GM21619 (cell line): Measurements from ENCODE around the gene WFDC13.
"Not testable (repeated sequence)": the region's sequence is repeated elsewhere in the genome, so short reads cannot be mapped to it uniquely, and the experiment has no call there.

Experiments used
- ATAC-seq: cut with Tn5 transposase; IDR thresholded peaks from one replicate; pipeline ENCODE4 v1.9.1; 2021; ENCODE audit not compliant: unreplicated experiment

Gene WFDC13, protein sequence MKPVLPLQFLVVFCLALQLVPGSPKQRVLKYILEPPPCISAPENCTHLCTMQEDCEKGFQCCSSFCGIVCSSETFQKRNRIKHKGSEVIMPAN

GRCh38 chr20:45701873-45702272 is at the start of gene WFDC13:
TSS of gene WFDC13 (plus strand) at chr20:45702038. CDS start at chr20:45702124, 86 bp downstream.
- no peak for ATAC-seq

DNA sequence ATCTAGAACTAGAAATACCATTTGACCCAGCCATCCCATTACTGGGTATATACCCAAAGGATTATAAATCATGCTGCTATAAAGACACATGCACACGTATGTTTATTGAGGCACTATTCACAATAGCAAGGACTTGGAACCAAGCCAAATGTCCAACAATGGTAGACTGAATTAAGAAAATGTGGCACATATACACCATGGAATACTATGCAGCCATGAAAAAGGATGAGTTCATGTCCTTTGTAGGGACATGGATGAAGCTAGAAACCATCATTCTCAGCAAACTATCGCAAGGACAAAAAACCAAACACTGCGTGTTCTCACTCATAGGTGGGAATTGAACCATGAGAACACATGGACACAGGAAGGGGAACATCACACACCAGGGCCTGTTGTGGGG is 44.8 kb upstream of the WFDC13 start:
- not testable (repeated sequence) for ATAC-seq

DNA sequence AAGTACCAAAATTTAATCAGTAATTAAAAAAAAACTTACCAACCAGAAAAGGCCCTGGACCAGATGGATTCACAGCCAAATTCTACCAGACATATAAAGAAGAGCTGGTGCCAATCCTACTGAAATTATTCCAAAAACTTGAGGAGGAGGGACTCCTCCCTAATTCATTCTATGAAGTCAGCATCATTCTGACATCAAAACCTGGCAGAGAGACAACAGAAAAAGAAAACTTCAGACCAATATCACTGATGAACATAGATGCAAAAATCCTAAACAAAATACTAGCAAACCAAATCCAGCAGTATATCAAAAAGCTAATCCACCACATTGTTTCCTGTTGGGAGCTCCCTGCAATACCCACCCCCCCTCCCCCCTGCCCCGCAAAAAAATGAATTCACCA is 31.7 kb upstream of the WFDC13 start, which contains the start of gene WFDC11:
WFDC11 (minus strand) TSS at position 101 of the 400 bp plus-strand sequence. CDS start 19,639 bp downstream, outside the sequence.
- ATAC-seq, result no peak

DNA sequence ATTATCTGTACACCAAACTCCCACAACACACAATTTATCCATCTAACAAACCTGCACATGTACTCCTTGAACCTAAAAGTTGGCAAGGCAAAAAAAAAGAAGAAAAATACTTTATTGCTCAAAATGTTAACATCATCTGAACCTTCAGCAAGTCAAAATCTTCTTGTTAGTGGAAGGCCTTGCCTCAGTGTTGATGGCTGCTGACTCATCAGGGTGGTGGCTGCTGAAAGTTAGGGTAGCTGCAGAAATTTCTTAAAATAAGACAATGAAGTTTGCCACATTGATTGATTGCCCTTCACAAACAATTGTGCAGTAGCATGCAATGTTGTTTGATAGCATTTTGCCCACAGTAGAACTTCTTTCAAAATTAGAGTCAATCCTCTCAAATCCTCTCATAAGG is 29.1 kb upstream of the WFDC13 start:
- ATAC-seq, result no peak

GRCh38 chr20:45679650-45680049 is 22.2 kb upstream of the WFDC13 start:
- no peak for ATAC-seq

GRCh38 chr20:45685896-45686295 is 15.9 kb upstream of the WFDC13 start:
- ATAC-seq, result no peak

GRCh38 chr20:45693346-45693745 is 8.5 kb upstream of the WFDC13 start:
- ATAC-seq, result not testable (repeated sequence)

- ATAC-seq, result no peak
Observed at GRCh38 chr20:45695496-45695895, 6.3 kb upstream of the WFDC13 start.

GRCh38 chr20:45701104-45701503 is 734 bp upstream of the WFDC13 start:
- ATAC-seq, result no peak

DNA sequence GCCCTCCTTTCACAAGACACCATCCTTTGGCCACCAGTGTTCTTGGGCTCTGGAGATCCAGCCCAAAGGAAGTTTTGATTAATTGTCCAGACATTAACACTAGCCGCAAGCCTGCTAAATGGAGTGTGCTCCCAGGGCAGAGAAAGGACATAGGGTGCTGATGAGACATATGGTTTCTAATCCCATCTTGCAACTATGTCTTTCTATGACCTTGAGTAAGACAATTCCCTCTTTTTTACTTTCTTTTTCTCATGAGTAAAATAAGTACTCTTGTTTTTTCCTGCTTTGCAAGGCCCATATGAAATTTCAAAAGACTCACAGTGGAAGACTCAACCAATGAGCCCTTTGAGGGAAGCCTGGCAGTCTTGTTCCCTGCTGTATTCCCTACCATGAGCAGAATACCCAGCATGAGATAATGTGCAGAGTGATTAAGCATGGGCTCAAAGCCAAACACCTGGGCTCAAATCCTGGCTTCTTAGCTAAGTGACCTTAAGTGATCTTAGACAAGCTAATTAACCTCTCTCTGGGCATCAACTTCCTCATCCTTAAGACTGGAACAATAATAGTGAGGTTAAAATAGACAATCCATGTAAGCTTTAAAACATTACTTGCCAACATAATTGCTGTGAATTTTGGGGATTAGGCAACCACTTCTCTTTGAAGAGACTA is 3.3 kb downstream of the WFDC13 start, which contains the start of gene WFDC10B:
WFDC10B (minus strand) TSS at position 51 of the 669 bp plus-strand sequence. CDS start 19,027 bp downstream, outside the sequence.
- no peak for ATAC-seq

DNA sequence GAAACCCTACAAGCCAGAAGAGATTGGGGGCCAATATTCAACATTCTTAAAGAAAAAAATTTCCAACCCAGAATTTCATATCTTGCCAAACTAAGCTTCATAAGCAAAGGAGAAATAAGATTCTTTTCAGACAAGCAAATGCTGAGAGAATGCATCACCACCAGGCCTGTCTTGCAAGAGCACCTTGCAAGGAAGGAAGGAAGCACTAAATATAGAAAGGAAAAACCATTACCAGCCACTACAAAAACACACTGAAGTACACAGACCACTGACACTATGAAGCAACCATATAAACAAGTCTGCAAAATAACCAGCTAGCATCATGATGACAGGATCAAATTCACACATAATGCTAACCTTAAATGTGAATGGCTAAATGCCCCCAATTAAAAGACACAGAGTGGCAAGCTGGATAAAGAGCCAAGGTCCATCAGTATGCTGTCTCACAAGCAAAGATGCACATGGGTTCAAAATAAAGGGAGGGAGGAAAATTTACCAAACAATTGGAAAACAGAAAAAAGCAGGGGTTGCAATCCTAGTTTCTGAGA is 14.4 kb downstream of the WFDC13 start:
- ATAC-seq, result not testable (repeated sequence)

- no peak for ATAC-seq
Observed at GRCh38 chr20:45722047-45722446, 20.2 kb downstream of the WFDC13 start, which contains the start of gene SPINT4. TSS of gene SPINT4 (plus strand) at chr20:45722347. CDS start at chr20:45722368, 21 bp downstream.

- no peak for ATAC-seq
Observed at GRCh38 chr20:45725134-45725533, 23.3 kb downstream of the WFDC13 start.

GRCh38 chr20:45727044-45727443 is 25.2 kb downstream of the WFDC13 start:
- ATAC-seq, result no peak

DNA sequence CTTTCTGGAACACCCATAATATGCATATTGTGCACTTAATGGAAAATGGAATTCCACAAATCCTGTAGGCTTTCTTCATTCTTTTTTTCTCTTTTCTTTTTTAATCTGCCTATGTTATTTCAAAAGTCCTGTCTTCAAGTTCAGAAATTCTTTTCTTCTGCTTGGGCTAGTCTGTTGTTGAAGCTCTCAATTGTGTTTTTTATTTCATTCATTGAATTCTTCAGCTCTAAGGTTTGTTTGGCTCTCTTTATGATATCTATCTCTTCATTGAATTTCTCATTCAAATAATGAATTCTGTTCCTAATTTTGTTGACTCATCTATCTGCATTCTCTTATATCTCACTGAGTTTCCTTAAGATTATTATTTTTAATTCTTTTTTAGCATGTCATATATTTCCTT is 30.4 kb downstream of the WFDC13 start:
- no peak for ATAC-seq

DNA sequence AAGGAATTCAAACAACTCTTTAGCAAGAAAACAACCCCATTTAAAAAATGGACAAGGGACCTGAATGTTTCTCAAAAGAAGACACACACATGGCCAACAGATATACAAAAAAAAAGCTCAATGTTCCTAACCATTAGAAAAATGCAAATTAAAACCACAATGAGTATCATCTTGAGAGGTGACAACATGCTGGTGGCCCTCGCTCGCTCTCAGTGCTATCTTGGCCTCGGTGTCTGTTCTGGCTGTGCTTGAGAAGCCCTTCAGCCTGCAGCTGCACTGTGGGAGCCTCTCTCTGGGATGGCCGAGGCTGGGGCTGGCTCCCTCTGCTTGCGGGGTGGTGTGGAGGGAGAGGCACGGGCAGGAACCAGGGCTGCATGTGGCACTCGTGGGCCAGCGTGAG is 33.7 kb downstream of the WFDC13 start:
- no peak for ATAC-seq

GRCh38 chr20:45735988-45736387 is 34.1 kb downstream of the WFDC13 start:
- ATAC-seq, result no peak

GRCh38 chr20:45742596-45742995 is 40.8 kb downstream of the WFDC13 start:
- ATAC-seq, result no peak

DNA sequence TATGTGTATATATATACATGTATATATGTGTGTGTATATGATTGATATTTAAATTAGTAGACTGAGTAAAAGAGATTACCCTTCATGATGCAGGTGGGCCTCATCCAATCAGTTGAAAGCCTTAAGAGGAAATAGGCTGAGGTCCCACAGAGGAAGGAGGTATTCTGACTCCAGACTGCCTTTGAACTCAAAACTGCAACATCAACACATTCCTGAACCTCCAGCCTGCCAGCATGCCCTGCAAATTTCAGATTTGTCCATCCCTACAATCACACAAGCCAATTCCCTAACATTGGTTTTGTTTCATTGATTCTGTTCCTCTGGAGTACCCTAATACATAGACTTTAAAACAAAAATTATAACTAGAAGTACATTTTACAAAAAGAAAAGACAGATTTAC is 43.2 kb downstream of the WFDC13 start:
- ATAC-seq, result no peak

DNA sequence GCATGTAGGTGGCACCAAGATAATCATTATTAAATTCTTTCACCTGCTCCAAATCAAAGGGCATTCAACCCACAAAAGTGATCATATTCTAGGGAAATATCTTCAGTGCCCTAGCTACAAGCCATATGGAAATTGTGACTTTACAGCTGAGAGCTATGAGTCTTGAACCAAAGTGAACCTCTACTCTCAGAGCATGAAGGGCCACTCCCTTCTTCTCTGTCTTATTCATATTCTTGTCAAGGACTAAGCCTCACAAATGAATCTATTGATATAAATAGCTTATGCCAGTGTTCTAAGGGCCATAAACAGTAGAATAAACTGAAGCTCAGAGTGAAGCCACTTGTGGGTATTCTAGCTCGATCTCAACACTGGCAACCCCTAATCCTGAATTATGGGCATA is 49.9 kb downstream of the WFDC13 start:
- ATAC-seq, result no peak

- no peak for ATAC-seq
Observed at GRCh38 chr20:45752746-45753145, 50.9 kb downstream of the WFDC13 start.

DNA sequence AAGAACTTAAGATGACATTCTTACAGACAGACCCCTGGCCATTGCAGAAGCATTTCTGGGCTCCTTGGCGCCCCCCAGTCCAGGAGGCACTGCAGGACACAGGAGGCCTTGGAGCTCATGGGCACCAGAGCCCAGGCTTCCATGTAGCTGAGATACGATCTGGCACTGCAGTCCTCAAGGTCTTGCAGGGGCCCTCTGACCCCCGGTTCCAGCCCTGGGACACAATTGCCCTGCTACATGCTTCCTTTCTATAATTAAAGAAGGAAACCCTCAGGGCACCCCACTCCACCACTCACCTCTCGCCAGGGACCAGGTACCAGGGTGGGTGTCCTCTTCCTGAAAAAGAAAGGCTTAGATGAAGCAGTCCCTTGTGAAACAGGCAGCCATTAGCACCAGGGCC is 56.3 kb downstream of the WFDC13 start:
- ATAC-seq, result no peak
